Mesenchymal stem cell (in vitro differentiated cells and primary cell): ENCODE data around the gene GMEB1.
"Not testable (repeated sequence)": the region's sequence is repeated elsewhere in the genome, so short reads cannot be mapped to it uniquely, and the experiment has no call there.

Source experiments
- DNase-seq: peaks from one replicate; pipeline ENCODE4 v3.0.0-alpha.2; 2013
- H2AFZ ChIP-seq: one replicate; pipeline ENCODE4 v1.6.1; 2013; ENCODE audit warnings: low read depth, mild to moderate bottlenecking, control low read depth, inconsistent platforms, low read length, moderate library complexity
- H2AK5ac ChIP-seq: 2 replicates; pipeline ENCODE4 v1.6.1; 2013; ENCODE audit warnings: low read length, moderate library complexity, mild to moderate bottlenecking, inconsistent platforms; ENCODE audit not compliant: severe bottlenecking
- H2BK120ac ChIP-seq: one replicate; pipeline ENCODE4 v1.6.1; 2013; ENCODE audit warnings: low read depth, mild to moderate bottlenecking, inconsistent platforms, low read length, moderate library complexity
- H2BK12ac ChIP-seq, 2 experiments: one replicate each; pipeline ENCODE4 v1.6.1; 2013; ENCODE audit warnings: inconsistent platforms in 2 of 2, low read length in 2 of 2, mild to moderate bottlenecking in 2 of 2, moderate library complexity in 2 of 2, control low read depth in 1 of 2
- H2BK15ac ChIP-seq: one replicate; pipeline ENCODE4 v1.6.1; 2013; ENCODE audit warnings: mild to moderate bottlenecking, low read depth, inconsistent platforms; ENCODE audit not compliant: poor library complexity, severe bottlenecking
- H2BK5ac ChIP-seq: 2 replicates; pipeline ENCODE4 v1.6.1; 2013; ENCODE audit warnings: low read depth, mild to moderate bottlenecking, low read length, control low read depth, inconsistent platforms; ENCODE audit not compliant: poor library complexity, severe bottlenecking
- H3K14ac ChIP-seq, 2 experiments: one replicate each; pipeline ENCODE4 v1.6.1; 2013; ENCODE audit warnings: inconsistent platforms in 2 of 2, low read length in 2 of 2, control low read depth in 1 of 2, mild to moderate bottlenecking in 1 of 2, moderate library complexity in 1 of 2
- H3K18ac ChIP-seq, 2 experiments: one replicate each; pipeline ENCODE4 v1.6.1; 2013; ENCODE audit warnings: inconsistent platforms in 2 of 2, low read length in 2 of 2, control low read depth in 1 of 2, low read depth in 1 of 2, mild to moderate bottlenecking in 1 of 2
- H3K23ac ChIP-seq, 2 experiments: one replicate each; pipeline ENCODE4 v1.6.1; 2013; ENCODE audit warnings: inconsistent platforms in 2 of 2, low read length in 2 of 2, mild to moderate bottlenecking in 2 of 2, moderate library complexity in 2 of 2, control low read depth in 1 of 2
- H3K27ac ChIP-seq: 2 replicates; pipeline ENCODE4 v1.5.1; 2013; ENCODE audit warnings: mild to moderate bottlenecking, moderate library complexity, low read length, control low read depth, inconsistent platforms; ENCODE audit not compliant: poor library complexity, severe bottlenecking
- H3K27me3 ChIP-seq, 2 experiments: 2 replicates each; pipeline versions ENCODE4 v1.6.1 to v1.7.0; 2013; ENCODE audit warnings: low read length in 2 of 2, mild to moderate bottlenecking in 2 of 2, moderate library complexity in 2 of 2, control low read depth in 1 of 2, inconsistent platforms in 1 of 2; ENCODE audit not compliant: control insufficient read depth in 1 of 2, insufficient read depth in 1 of 2
- H3K36me3 ChIP-seq, 2 experiments: 2 replicates each; pipeline versions ENCODE4 v1.6.1 to v1.7.0; 2013; ENCODE audit warnings: low read length in 2 of 2, control low read depth in 1 of 2, inconsistent platforms in 1 of 2, low read depth in 1 of 2, mild to moderate bottlenecking in 1 of 2; ENCODE audit not compliant: insufficient read depth in 2 of 2, control insufficient read depth in 1 of 2
- H3K4ac ChIP-seq, 2 experiments: one replicate each; pipeline ENCODE4 v1.6.1; 2013; ENCODE audit warnings: inconsistent platforms in 2 of 2, low read length in 2 of 2, mild to moderate bottlenecking in 2 of 2, moderate library complexity in 2 of 2, control low read depth in 1 of 2, low read depth in 1 of 2
- H3K4me1 ChIP-seq: 2 replicates; pipeline ENCODE4 v1.6.1; 2013; ENCODE audit warnings: low read depth, low read length, control low read depth; ENCODE audit not compliant: control insufficient read depth, insufficient read depth
- H3K4me2 ChIP-seq: 2 replicates; pipeline ENCODE4 v1.6.1; 2013; ENCODE audit warnings: low read length, mild to moderate bottlenecking, inconsistent platforms; ENCODE audit not compliant: poor library complexity, severe bottlenecking
- H3K4me3 ChIP-seq, 2 experiments: 2 replicates each; pipeline versions ENCODE4 v1.5.1 to v1.7.0; 2013; ENCODE audit warnings: low read length in 2 of 2, mild to moderate bottlenecking in 2 of 2, control low read depth in 1 of 2, low read depth in 1 of 2; ENCODE audit not compliant: insufficient read depth in 1 of 2
- H3K79me1 ChIP-seq: replicated peaks from 2 replicates; pipeline ENCODE4 v1.6.1; 2013; ENCODE audit warnings: mild to moderate bottlenecking, control low read depth, low read length, inconsistent platforms; ENCODE audit not compliant: poor library complexity, severe bottlenecking
- H3K9ac ChIP-seq: 2 replicates; pipeline ENCODE4 v1.7.0; 2013; ENCODE audit warnings: mild to moderate bottlenecking, low read length, moderate library complexity
- H3K9me3 ChIP-seq: 2 replicates; pipeline ENCODE4 v1.7.0; 2013; ENCODE audit warnings: mild to moderate bottlenecking, low read length; ENCODE audit not compliant: control insufficient read depth
- H4K8ac ChIP-seq: one replicate; pipeline ENCODE4 v1.6.1; 2013; ENCODE audit warnings: inconsistent platforms, mild to moderate bottlenecking, low read length, moderate library complexity
- H4K91ac ChIP-seq: one replicate; pipeline ENCODE4 v1.6.1; 2013; ENCODE audit warnings: mild to moderate bottlenecking, low read length, inconsistent platforms
- WGBS: methylation state at CpG from one replicate; pipeline ENCODE4 v1.1.7; 2013; ENCODE audit warnings: mixed read lengths; 5-methylcytosine and 5-hydroxymethylcytosine counted together

GMEB1 gene

DNA sequence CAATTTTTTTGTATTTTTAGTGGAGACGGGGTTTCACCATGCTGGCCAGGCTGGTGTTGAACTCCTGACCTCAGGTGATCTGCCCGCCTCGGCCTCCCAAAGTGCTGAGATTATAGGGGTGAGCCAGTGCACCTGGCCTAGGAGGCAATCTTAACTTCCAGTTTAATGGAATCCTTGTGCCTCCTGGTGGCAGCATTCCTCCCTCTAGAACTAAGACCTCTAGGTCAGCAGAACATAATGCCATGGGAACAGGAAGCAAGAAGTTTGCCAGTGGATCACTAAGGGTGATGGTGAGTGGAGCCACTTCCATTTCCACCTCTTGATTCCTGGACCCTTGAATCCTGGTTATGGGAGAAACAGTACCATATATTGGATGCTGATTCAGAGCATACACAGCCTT, 14.7 kb upstream of the GMEB1 start:
- 92% methylated on average over 3 of the region's 3 CpGs for WGBS
- not testable (repeated sequence) for H2AFZ ChIP-seq, H3K9me3 ChIP-seq, H3K4me2 ChIP-seq, H2BK5ac ChIP-seq, H4K91ac ChIP-seq, H4K8ac ChIP-seq, H3K27ac ChIP-seq, H3K9ac ChIP-seq, H2BK15ac ChIP-seq, H3K14ac ChIP-seq, H3K4ac ChIP-seq, H2BK120ac ChIP-seq, H3K23ac ChIP-seq, H3K4me3 ChIP-seq, H3K27me3 ChIP-seq, H2AK5ac ChIP-seq, H3K79me1 ChIP-seq, H2BK12ac ChIP-seq, H3K36me3 ChIP-seq, H3K4me1 ChIP-seq
- peak overlapping the region in 1 of 2 experiments; percentile 21 for H3K18ac ChIP-seq
- DNase-seq, result peak; percentile 34

DNA sequence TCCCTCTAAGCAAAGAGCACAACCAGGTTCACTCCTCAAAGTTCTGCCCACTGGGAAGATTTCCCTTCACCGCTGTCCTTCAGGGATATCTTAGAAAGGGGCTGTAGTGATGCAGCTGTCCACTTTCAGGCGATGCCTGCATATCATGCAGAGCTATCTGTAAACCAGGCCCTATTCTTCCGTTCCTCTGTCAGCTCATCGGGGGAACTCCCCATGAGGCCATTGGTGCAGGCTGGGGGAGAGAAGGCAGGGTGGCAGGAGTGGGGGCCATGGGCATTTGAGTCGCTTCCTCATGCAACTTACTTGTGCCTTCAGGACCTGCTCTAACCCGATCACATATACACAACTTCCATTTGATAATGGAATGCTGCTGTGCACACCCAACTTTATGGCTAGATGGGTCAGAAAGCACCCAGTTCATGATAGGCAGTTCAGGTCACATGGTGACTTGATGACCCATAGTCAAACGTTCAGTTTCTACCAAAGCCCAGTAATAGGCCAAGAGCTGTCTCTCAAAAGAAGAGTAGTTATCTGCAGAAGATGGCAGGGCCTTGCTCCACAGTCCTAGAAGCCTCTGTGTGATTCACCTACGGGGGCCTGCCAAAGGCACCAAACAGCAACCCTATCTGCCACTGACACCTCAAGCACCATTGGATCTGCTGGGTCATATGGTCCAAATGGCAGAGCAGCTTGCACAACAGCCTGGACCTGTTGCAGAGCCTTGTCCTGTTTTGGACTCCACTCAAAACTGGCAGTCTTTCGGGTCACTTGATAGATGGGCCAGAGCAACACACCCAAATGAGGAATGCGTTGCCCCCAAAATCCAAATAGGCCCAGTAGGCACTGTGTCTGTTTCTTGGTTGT, 12.9 kb upstream of the GMEB1 start:
- H2BK15ac ChIP-seq, H3K27ac ChIP-seq, H3K36me3 ChIP-seq, H3K23ac ChIP-seq, H3K18ac ChIP-seq, H2BK12ac ChIP-seq, DNase-seq, H2AK5ac ChIP-seq, H3K14ac ChIP-seq, H3K9me3 ChIP-seq, H3K4me1 ChIP-seq, H3K79me1 ChIP-seq, H3K27me3 ChIP-seq, H3K4ac ChIP-seq, H3K4me3 ChIP-seq, H4K8ac ChIP-seq, H3K4me2 ChIP-seq, H2AFZ ChIP-seq, H3K9ac ChIP-seq, H2BK5ac ChIP-seq, H2BK120ac ChIP-seq, H4K91ac ChIP-seq: not testable (repeated sequence)
- WGBS, result 84% methylated on average over 7 of the region's 10 CpGs

DNA sequence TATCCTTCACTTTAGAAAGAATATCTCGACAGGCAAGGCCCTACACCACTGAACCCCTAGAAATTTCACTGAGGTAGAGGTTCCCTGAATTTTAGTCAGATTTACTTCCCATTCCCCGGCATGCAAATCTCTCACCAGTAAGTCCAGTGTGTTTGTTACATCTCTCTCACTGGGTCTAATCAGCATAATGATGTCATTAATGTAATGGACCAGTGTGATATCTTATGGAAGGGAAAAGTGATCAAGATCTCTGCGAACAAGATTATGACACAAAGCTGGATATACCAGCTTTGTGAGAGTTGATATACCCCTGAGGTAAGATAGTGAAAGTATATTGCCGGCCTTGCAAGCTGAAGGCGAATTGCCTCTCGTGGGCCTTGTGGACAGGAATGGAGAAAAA, 12.2 kb upstream of the GMEB1 start:
- H3K14ac ChIP-seq, result no peak overlapping the region
- H3K4me2 ChIP-seq, result no peak overlapping the region
- no peaks in the 10 kb centered on the region for H3K9me3 ChIP-seq
- no peaks in the 10 kb centered on the region for H3K4me1 ChIP-seq
- no peak overlapping the region for H2AK5ac ChIP-seq
- peak overlapping the region in 1 of 2 experiments; percentile 47 for H3K4ac ChIP-seq
- no peak overlapping the region for H2BK120ac ChIP-seq
- no peak overlapping the region for H4K8ac ChIP-seq
- H2BK5ac ChIP-seq, result no peak overlapping the region
- no peak for DNase-seq
- H2BK12ac ChIP-seq, result no peak overlapping the region
- no peak overlapping the region for H3K9ac ChIP-seq
- H3K4me3 ChIP-seq, result no peak overlapping the region
- H4K91ac ChIP-seq, result no peak overlapping the region
- no peak overlapping the region for H3K23ac ChIP-seq
- no peaks in the 10 kb centered on the region for H3K79me1 ChIP-seq
- no peak overlapping the region for H3K27ac ChIP-seq
- H3K27me3 ChIP-seq, result no peaks in the 10 kb centered on the region
- H2AFZ ChIP-seq, result no peak overlapping the region
- 91% methylated on average over 5 of the region's 6 CpGs for WGBS
- H3K18ac ChIP-seq, result no peak overlapping the region
- H3K36me3 ChIP-seq, result no peaks in the 10 kb centered on the region
- no peak overlapping the region for H2BK15ac ChIP-seq

DNA sequence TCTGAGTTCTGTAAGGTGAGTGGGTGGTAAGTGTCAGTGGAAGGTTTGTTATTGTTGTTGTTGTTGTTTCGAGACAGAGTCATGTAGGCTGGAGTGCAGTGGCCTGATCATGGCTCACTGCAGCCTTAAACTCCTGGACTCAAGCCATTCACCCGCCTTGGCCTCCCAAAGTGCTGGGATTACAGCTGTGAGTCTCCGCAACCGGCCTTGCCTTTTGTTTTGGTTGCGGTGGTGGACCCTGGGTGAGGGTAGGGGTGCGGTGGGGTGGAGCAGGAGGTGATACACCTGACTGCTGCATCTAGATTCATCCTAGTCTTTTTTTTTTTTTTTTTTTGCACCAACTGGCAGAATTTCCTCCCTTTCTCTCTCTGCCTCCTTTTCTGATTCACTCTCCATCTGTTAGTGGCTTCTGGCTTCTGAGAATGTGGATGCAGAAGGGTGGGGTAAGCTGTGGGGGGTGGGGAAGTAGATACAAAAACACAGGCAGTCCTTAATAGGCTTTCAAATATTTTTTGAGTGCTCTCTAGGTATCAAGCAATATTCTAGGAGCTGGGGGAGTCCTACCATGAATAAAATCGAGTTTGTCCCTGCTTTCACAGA, 4.6 kb upstream of the GMEB1 start:
- H3K4me3 ChIP-seq, result no peak overlapping the region
- H4K8ac ChIP-seq, result no peak overlapping the region
- DNase-seq, result no peak

More for the DNA sequence above, 4.6 kb upstream of the GMEB1 start:
- no peak overlapping the region for H3K18ac ChIP-seq
- no peaks in the 10 kb centered on the region for H3K27me3 ChIP-seq
- H3K23ac ChIP-seq, result no peak overlapping the region
- no peaks in the 10 kb centered on the region for H3K79me1 ChIP-seq
- H3K4me1 ChIP-seq, result peaks cover 5% of the 10 kb centered on the region
- no peaks in the 10 kb centered on the region for H3K36me3 ChIP-seq
- H4K91ac ChIP-seq, result peak overlapping the region; percentile 39
- no peak overlapping the region for H2AK5ac ChIP-seq
- H2BK120ac ChIP-seq, result no peak overlapping the region
- H3K4ac ChIP-seq, result no peak overlapping the region
- no peak overlapping the region for H2AFZ ChIP-seq
- no peak overlapping the region for H2BK12ac ChIP-seq
- H3K4me2 ChIP-seq, result no peak overlapping the region
- H3K14ac ChIP-seq, result no peak overlapping the region
- H2BK15ac ChIP-seq, result no peak overlapping the region
- peak overlapping the region; percentile 48 for H3K9ac ChIP-seq
- 78% methylated on average over 5 of the region's 7 CpGs for WGBS
- H3K9me3 ChIP-seq, result no peaks in the 10 kb centered on the region
- no peak overlapping the region for H2BK5ac ChIP-seq
- no peak overlapping the region for H3K27ac ChIP-seq
